Colonic mucosa (tissue), 4 donors: Measurements from ENCODE around the gene FIGNL2. TPM values are rescaled to one million over a fixed set of nuclear protein-coding genes. Genes with fewer than 3 reads are reported as not detected.
A peak's percentile ranks its signal among the peaks of the same experiment; 100 is the strongest.

Experiments
- DNase-seq: peaks from one replicate; pipeline ENCODE4 v3.0.0-alpha.2; 2020
- H3K27ac ChIP-seq: fragments of 200-600 bp; one replicate; pipeline ENCODE4 v1.8.0; 2021
- H3K27me3 ChIP-seq: fragments of 200-600 bp; one replicate; pipeline ENCODE4 v1.8.0; 2021
- H3K36me3 ChIP-seq: fragments of 200-600 bp; one replicate; pipeline ENCODE4 v1.8.0; 2021
- H3K4me1 ChIP-seq: fragments of 200-600 bp; one replicate; pipeline ENCODE4 v1.8.0; 2021; ENCODE audit warnings: mild to moderate bottlenecking
- H3K4me3 ChIP-seq: fragments of 200-600 bp; one replicate; pipeline ENCODE4 v1.8.0; 2021
- H3K9ac ChIP-seq, 2 donors: one replicate each; pipeline ENCODE4 v1.7.0; 2013; ENCODE audit warnings: control low read depth in 2 of 2, low read depth in 2 of 2, low read length in 2 of 2
- H3K9me3 ChIP-seq: fragments of 200-600 bp; one replicate; pipeline ENCODE4 v1.8.0; 2021
- intact Hi-C: fragments of 100-400 bp; cut with DNase I; formaldehyde crosslinking; loops from one replicate; pipeline ENCODE4 v1.14.1; 2022
- total RNA-seq, 2 donors: library from RNA; stranded (reverse); fragmentation: NEBNext Ultra II Directional in 1 of 2; extraction: Animal tissue kit (Norgen Biotek cat#: 25700) in 1 of 2; gene quantifications; one replicate each; pipeline ENCODE4 v1.2.1, GENCODE V29; 2021
- TF ChIP-seq, protein P1 (sequence below): fragments of 200-600 bp; IDR thresholded peaks from one replicate; pipeline ENCODE4 v1.8.0; 2022; ENCODE audit warnings: antibody characterized with exemption, mild to moderate bottlenecking
- donor health status: healthy.
- donor health status: DM: no; HTN: no; CAD: no.
- donor health status: DM: no; HTN: no; CAD: no.

Gene FIGNL2
- total RNA-seq, 2 donors from 2014 or later: 0.30 to 0.35 TPM

DNA sequence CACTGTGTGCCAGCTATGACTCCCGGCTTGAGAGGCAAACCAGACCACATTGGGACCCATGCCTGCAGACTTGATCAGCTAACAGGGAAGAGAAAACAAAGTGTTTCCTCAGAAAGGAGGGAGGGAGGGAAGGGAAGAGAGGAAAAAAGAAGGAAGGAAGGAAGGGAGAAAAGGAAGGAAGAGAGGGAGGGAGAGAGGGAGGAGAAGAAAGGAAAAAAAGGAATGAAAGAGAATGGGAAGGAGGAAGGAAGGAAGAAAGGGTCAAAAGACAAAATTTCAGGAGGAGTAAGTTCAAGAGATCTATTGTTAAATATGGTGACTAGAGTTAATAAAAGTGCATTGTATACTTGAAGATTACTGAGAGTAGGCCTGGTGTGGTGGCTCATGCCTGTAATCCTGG, 18.9 kb downstream of the FIGNL2 start:
- TF ChIP-seq, protein P1, sequence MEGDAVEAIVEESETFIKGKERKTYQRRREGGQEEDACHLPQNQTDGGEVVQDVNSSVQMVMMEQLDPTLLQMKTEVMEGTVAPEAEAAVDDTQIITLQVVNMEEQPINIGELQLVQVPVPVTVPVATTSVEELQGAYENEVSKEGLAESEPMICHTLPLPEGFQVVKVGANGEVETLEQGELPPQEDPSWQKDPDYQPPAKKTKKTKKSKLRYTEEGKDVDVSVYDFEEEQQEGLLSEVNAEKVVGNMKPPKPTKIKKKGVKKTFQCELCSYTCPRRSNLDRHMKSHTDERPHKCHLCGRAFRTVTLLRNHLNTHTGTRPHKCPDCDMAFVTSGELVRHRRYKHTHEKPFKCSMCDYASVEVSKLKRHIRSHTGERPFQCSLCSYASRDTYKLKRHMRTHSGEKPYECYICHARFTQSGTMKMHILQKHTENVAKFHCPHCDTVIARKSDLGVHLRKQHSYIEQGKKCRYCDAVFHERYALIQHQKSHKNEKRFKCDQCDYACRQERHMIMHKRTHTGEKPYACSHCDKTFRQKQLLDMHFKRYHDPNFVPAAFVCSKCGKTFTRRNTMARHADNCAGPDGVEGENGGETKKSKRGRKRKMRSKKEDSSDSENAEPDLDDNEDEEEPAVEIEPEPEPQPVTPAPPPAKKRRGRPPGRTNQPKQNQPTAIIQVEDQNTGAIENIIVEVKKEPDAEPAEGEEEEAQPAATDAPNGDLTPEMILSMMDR: no peak
- H3K27me3 ChIP-seq: no peaks in the 10 kb centered on the region

DNA sequence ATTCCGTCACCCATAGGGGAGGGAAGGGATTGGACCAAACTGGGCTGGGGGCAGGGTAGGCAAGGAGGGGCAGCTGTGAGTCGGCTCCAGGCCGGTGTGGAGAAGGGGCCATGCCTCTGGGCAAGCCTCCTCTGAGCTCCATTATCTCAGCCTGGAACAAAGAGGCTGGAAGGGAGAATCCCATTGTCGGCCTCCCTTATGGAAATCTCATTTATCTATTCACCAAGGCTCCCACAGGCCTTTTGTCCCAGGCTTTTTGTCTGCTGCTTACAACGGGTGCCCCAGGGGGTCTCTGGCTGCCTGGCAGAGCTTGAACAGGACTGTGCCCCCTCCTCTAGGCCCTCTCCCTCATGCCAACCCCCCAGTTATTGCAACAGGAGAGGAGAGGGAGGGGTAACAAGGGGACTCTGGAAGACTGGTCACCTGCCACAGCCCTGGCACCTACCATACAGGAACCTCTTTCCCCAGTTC, 19.5 kb downstream of the FIGNL2 start:
- TF ChIP-seq, protein P1: no peak
- intact Hi-C loops: loop anchor here (5.0 kb wide), 1 partner anchor 43 kb away; no protein-coding TSS in a partner anchor
- no peak overlapping the region for H3K27ac ChIP-seq
- H3K4me3 ChIP-seq: no peak overlapping the region
- H3K27me3 ChIP-seq: no peaks in the 10 kb centered on the region
- no peaks in the 10 kb centered on the region for H3K9me3 ChIP-seq
- DNase-seq: no peak
- no peak overlapping the region for H3K9ac ChIP-seq
- H3K36me3 ChIP-seq: no peaks in the 10 kb centered on the region
- peaks cover 8% of the 10 kb centered on the region for H3K4me1 ChIP-seq

More for the DNA sequence above, 18.9 kb downstream of the FIGNL2 start:
- Histone ChIP-seq H3K36me3 (no peaks in the 10 kb centered on the region), H3K4me1 (peaks cover 8% of the 10 kb centered on the region), H3K4me3 (no peak overlapping the region), H3K27ac (no peak overlapping the region), H3K9ac (no peak overlapping the region), H3K9me3 (no peaks in the 10 kb centered on the region)
- intact Hi-C loops: loop anchor here (5.0 kb wide), 1 partner anchor 43 kb away; no protein-coding TSS in a partner anchor
- no peak for DNase-seq

- DNase-seq: peak; percentile 87
- Histone ChIP-seq H3K4me1 (peaks cover 8% of the 10 kb centered on the region), H3K36me3 (no peaks in the 10 kb centered on the region), H3K27me3 (no peaks in the 10 kb centered on the region), H3K9ac (peak overlapping the region; percentile 19 to 30), H3K27ac (peak overlapping the region; percentile 63), H3K4me3 (no peak overlapping the region), H3K9me3 (no peaks in the 10 kb centered on the region)
- intact Hi-C loops: loop anchor here (5.0 kb wide), 1 partner anchor 44 kb away; no protein-coding TSS in a partner anchor
- TF ChIP-seq, protein P1: no peak
Observed at GRCh38 chr12:51827925-51828818, 20.3 kb downstream of the FIGNL2 start.

DNA sequence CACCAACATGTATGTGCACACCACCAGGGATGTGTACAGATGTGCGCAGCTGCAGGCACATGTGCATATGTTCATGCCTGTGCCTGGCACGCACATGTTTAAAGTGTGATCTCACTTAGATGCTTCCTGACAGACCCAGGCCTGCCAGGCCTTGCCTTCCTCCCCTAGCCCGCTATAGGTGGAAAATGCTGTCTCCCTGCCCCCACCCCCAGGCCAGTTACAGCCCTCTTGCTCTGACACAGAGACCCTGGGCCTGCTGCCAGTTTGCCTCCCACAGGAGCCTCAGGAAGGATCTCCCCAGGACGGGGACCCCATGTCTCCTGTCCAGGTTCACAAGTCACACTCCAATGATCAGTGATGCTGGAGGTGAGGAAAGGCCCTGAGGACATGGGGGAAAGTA, 21.6 kb downstream of the FIGNL2 start:
- H3K27me3 ChIP-seq: no peaks in the 10 kb centered on the region
- no peak for DNase-seq
- TF ChIP-seq, protein P1: no peak

GRCh38 chr12:51825216-51825615, 23.3 kb downstream of the FIGNL2 start:
- no peak for DNase-seq
- Histone ChIP-seq H3K4me3 (no peak overlapping the region), H3K27ac (no peak overlapping the region), H3K4me1 (peaks cover 8% of the 10 kb centered on the region), H3K36me3 (no peaks in the 10 kb centered on the region), H3K9ac (no peak overlapping the region), H3K27me3 (no peaks in the 10 kb centered on the region), H3K9me3 (no peaks in the 10 kb centered on the region)
- intact Hi-C loops: loop anchor here (5.0 kb wide), 1 partner anchor 47 kb away; no protein-coding TSS in a partner anchor
- TF ChIP-seq, protein P1: no peak

More for the DNA sequence above, 21.6 kb downstream of the FIGNL2 start:
- intact Hi-C loops: loop anchor here (5.0 kb wide), 1 partner anchor 45 kb away; no protein-coding TSS in a partner anchor
- no peak overlapping the region for H3K4me3 ChIP-seq
- H3K27ac ChIP-seq: no peak overlapping the region
- H3K9ac ChIP-seq: no peak overlapping the region
- H3K9me3 ChIP-seq: no peaks in the 10 kb centered on the region
- H3K4me1 ChIP-seq: peaks cover 8% of the 10 kb centered on the region
- H3K36me3 ChIP-seq: no peaks in the 10 kb centered on the region
